Measurements from ENCODE around the gene SULT6B1.
"Not testable (repeated sequence)": the region's sequence is repeated elsewhere in the genome, so short reads cannot be mapped to it uniquely, and the experiment has no call there.

The SULT6B1 gene

GRCh38 chr2:37188570-37188969 lies at the start of gene SULT6B1:
Gene SULT6B1 (minus strand): TSS chr2:37188670. CDS start chr2:37188640, 30 bp downstream.
- DNase-seq (ENCODE audit: low read depth in 2 of 3, low spot score in 1 of 3) = no peak

- peak in 1 of 3 donors; percentile 8 for DNase-seq (ENCODE audit: low read depth in 2 of 3, low spot score in 1 of 3)
Measured at GRCh38 chr2:37232131-37232933, 43.9 kb upstream of the SULT6B1 start.

DNA sequence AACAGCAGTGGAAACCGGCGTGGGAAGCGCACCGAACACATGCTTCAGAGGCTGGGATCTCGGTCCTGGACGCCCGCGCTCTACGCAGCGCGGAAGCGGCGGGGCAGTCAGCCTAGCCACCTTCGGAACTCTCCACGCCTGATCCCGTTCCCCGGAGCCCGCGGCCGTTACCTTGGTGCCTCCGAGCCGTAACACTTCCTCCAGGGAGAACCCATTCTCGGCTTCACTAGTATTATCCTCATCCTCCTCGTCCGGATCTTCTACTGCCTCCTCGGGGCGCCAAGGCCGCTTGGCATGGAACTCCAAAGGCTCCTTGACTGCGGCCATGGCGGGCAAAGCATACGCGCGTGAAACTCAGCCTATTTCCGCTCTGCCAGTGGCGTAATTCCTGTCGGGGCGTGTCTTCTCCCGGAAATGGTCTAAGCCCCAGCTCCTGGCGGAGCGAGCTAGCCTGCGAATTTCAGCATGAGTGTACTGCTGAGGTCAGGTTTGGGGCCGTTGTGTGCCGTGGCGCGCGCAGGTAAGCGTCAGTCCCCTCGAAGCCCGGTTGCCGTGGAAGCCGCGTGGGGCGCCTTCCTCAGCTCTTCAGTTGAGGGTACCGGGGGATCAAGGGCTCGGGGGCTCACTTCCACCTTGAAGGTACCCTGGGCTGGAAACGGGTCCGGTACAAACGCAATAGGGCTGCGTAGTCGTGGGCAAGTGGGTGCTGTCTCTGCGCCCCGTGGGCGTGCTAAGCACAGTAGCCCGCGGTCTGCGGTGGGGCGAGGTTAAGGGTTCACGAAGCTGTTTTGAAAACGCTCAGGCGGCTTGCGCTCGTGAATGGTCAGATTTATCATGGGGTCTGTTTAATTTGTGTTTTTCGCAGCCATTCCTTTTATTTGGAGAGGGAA lies 43.0 kb upstream of the SULT6B1 start, which contains the start of the genes CEBPZ and NDUFAF7:
CEBPZ (minus strand) TSS at position 356 of the 890 bp plus-strand sequence; CDS start at position 327, 29 bp downstream.
NDUFAF7 (plus strand) TSS at position 418 of the 890 bp plus-strand sequence; CDS start at position 466, 48 bp downstream.
- DNase-seq (ENCODE audit: low read depth in 2 of 3, low spot score in 1 of 3) = peak; percentile 83 to 87 (median 87)

DNA sequence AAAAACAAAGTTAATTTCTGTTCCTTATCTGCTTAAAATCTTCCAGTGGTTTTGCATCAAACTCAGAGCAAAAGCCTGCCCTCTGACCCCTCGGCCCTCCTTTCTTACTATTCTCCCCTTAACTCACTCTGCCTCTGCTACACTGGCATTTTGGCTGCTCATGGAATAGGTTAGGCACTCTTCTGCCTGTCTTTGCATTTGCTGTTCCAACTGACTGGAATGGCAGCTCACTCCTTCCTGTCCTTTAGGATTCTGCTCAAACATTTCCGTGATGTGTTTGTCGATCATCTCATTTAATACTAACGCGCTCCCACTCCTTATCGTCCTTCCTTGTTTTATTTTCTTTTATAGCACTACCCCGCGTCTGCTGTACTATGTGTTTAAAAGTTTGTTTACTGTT lies 42.1 kb upstream of the SULT6B1 start:
- no peak for DNase-seq (ENCODE audit: low read depth in 2 of 3, low spot score in 1 of 3)

DNA sequence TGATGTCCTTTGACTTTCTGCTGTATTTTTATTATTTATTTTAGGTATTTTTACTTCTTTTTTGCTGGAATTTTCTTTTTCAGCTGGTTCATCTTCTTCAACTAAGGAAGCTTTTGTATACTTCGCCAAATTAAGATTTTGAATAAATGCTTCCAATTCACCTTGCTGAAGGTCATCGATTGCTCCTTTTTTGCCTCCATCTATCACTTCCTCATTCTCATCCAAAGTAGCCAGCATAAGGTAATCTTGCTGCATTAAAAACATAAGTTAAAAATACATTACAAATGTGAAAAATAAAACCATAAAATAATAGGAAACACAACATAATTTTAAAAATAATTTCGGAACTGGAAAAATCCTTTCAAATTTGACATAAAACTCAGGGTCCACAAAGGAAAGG lies 40.3 kb upstream of the SULT6B1 start:
- no peak for DNase-seq (ENCODE audit: low read depth in 2 of 3, low spot score in 1 of 3)

- DNase-seq (ENCODE audit: low read depth in 2 of 3, low spot score in 1 of 3) = no peak
Measured at GRCh38 chr2:37226863-37227262, 38.4 kb upstream of the SULT6B1 start.

DNA sequence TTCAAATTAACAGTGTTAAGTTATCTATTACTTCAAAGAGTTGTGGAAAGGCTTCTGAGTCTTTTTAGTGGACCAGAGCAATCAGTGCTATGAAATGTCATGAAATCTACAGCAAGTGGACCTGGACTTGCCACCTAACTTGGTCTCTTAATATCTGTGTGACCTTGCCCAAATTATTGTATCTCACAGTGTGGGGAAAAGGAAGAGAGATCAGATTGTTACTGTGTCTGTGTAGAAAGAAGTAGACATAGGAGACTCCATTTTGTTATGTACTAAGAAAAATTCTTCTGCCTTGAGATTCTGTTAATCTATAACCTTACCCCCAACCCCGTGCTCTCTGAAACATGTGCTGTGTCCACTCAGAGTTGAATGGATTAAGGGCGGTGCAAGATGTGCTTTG lies 36.7 kb upstream of the SULT6B1 start:
- DNase-seq (ENCODE audit: low read depth in 2 of 3, low spot score in 1 of 3) = not testable (repeated sequence)

DNA sequence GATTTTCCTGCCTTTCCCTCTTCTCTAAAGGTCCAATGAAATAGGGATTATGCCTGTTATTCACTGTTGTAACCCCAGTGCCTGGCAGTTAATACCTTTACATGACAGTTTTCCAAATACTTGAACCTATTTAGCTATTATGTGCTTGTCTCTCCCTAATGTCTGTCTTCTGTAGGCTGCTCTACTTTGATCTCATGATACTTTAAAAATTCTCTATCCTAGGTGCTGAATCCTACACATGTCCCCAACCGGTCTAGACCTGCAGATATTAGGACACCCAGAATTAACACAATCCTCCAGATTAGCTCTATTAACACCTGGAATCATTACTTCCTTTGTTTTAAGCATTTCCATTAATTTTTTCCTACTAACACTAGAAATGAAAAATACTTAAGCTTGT lies 35.6 kb upstream of the SULT6B1 start:
- DNase-seq (ENCODE audit: low read depth in 2 of 3, low spot score in 1 of 3) = no peak

DNA sequence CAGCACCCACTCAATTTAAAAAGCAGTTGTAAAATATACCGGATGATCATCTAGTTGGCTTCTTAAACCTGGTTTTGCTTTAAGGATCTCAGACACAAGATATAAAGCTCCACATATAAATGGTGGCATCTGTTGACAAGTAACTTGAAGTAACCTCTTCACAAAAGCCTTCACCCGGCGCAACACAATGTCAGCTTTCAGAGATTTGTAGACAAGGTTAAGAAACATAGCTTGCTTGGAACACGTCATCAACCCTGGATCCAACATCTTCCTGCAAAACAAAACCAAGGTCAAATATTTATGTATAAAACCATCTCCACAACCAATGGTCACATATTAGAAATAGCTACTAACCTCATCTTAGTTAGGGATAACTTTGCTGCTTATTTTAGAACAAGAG lies 34.7 kb upstream of the SULT6B1 start:
- DNase-seq (ENCODE audit: low read depth in 2 of 3, low spot score in 1 of 3) = no peak

DNA sequence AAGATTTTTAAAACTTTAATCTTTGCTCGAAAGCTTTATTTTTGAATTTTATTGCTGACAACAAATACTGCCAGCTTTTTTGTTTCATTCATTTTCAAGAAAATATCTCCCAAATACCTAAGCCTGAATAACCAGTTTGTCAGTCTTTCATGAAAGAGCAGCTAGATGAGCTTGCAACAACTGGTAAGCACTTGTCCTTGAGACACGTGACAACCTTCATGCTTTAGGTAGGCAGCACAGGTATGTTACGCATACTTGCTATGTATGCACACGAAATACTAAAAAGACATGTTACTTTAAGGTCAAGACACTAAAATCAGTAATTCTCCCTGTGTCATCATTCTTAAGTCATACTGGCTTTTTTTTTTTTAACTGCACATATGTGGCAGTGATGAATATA lies 30.6 kb upstream of the SULT6B1 start:
- DNase-seq (ENCODE audit: low read depth in 2 of 3, low spot score in 1 of 3) = no peak

GRCh38 chr2:37215250-37215649 lies 26.8 kb upstream of the SULT6B1 start:
- no peak for DNase-seq (ENCODE audit: low read depth in 2 of 3, low spot score in 1 of 3)

DNA sequence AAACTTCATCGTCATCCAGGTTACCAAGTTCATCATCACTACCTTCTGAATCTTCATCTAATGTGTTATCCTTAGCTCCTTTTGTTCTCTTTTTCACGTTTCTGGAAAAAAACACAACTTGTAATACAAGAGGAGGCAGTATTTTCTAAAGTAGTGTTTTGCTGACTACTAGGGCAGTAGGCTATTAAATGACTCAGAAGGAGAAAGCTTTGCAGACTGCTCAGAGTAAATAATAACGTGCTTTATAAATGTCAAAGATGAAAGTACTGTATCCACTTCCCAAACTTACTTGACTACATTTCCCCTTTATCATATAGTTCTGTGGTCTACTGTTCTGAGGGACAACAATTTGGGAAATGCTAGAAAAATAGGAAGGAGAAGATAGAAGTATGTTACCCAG lies 23.5 kb upstream of the SULT6B1 start:
- DNase-seq (ENCODE audit: low read depth in 2 of 3, low spot score in 1 of 3) = no peak

- no peak for DNase-seq (ENCODE audit: low read depth in 2 of 3, low spot score in 1 of 3)
Measured at GRCh38 chr2:37211212-37211611, 22.7 kb upstream of the SULT6B1 start.

DNA sequence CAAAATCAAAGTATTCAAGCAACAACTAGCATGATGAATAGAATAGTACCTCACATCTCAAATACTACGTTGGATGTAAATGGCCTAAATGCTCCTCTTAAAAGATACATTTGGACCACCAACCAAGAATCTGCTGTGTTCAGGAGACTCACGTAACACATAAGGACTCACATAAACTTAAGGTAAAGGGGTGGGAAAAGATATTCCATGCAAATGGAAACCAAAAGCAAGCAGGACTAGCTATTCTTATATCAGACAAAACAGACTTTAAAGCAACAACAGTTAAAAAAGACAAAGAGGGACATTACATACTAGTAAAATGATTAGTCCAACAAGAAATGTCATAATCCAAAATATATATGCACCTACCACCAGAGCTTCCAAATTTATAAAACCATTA lies 18.3 kb upstream of the SULT6B1 start:
- DNase-seq (ENCODE audit: low read depth in 2 of 3, low spot score in 1 of 3) = not testable (repeated sequence)

DNA sequence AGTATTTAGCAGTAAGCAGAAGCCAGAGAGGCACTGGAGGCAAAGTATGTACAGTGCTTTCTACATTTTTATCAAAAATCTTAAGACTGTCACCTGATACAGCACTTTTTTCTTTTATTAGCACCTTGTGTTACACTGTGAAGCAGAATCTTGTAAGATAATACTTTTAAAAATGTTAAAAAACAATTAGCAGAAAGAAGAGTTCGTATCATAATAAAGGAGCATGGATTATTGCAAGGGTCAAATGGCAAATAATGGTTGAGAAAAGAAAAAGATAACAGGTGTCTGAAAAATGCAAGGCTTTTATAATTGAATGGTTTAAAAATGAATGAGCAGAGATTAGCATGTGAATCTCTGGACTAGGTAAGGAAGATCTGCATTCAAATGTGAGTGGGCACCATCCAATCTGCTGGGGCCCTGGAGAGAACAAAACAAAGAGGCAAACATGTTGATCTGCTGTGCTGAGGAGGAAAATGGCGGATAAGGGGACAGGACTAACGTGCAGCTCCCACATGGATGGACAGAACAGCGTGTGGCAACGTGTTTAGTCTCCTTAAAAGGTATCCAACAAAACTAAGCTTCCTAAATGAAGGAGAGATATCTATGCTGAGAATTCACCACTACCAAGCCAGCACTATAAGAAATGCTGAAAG lies 17.3 kb upstream of the SULT6B1 start:
- no peak for DNase-seq (ENCODE audit: low read depth in 2 of 3, low spot score in 1 of 3)

DNA sequence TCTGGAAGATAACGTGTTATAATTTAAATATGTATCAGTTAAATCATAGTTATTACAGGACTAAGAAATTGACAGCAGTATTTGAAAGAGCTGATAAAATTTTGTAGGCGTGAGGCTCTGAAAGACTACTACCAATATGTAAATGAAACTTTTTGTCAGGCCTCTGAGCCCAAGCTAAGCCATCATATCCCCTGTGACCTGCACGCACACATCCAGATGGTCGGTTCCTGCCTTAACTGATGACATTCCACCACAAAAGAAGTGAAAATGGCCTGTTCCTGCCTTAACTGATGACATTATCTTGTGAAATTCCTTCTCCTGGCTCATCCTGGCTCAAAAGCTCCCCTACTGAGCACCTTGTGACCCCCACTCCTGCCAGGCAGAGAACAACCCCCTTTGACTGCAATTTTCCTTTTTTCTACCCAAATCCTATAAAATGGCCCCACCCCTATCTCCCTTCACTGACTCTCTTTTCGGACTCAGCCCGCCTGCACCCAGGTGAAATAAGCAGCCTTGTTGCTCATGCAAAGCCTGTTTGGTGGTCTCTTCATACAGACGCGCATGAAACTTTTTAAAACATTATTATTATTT lies 16.7 kb upstream of the SULT6B1 start:
- not testable (repeated sequence) for DNase-seq (ENCODE audit: low read depth in 2 of 3, low spot score in 1 of 3)

- no peak for DNase-seq (ENCODE audit: low read depth in 2 of 3, low spot score in 1 of 3)
Measured at GRCh38 chr2:37203708-37204107, 15.2 kb upstream of the SULT6B1 start.

DNA sequence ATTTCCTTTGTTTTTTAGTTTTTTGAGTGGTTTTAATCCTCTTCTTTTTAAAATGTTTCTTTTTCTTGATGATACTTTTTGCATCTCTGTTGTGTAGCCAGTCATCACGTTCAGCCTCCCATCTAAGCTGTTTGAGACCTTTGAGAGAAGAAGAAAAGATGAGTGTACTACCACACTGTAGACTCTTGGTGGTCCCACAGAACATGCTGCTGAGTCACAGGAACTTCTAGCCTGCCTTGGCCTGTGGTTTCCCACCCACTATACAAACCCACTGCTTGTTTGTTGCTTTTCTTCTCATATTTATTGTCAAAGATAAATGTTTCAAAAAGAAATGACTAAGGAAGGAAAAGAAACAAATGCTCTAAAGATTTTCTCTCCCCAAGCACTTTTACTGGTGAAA lies 13.3 kb upstream of the SULT6B1 start:
- peak in 1 of 3 donors; percentile 17 for DNase-seq (ENCODE audit: low read depth in 2 of 3, low spot score in 1 of 3)

DNA sequence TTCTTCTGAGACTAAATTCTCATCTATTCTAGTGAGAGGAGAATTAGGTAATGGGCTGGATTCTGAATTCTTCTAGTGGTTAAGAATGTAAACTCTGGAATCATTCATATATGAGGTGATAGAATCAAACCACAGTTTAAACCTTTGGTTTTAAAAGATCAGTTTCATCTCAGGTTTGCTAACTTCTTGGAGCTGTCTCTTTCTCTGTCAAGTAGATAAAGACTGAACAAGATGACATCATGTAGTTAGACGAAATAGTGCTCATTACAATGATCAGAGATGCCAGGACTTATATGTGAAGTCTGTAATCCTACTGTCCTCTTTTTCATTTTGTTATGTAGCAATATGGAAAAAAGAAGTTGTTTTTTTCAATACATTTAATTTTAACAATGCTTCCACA lies 12.7 kb upstream of the SULT6B1 start:
- DNase-seq (ENCODE audit: low read depth in 2 of 3, low spot score in 1 of 3) = no peak

- no peak for DNase-seq (ENCODE audit: low read depth in 2 of 3, low spot score in 1 of 3)
Measured at GRCh38 chr2:37198681-37199065, 10.2 kb upstream of the SULT6B1 start.
